Left renal cortex interstitium (tissue), 4 donors: ENCODE data around the gene WHRN. TPM values are rescaled to one million over a fixed set of nuclear protein-coding genes. Genes with fewer than 3 reads are reported as not detected.
A peak's percentile ranks its signal among the peaks of the same experiment; 100 is the strongest.

Experiments
- DNase-seq, 4 donors: peaks; one replicate each; pipeline ENCODE4 v3.0.0-alpha.2; 2013; ENCODE audit warnings: low read depth in 4 of 4, low spot score in 2 of 4, missing footprints in 1 of 4
- polyA plus RNA-seq, 4 donors: library from polyadenylated mRNA; unstranded; fragments of 120-200 nt; gene quantifications; one replicate each; pipeline ENCODE4 v1.2.1, GENCODE V29; 2013; ENCODE audit not compliant: insufficient read length in 4 of 4

Gene WHRN
- 10 to 100 TPM in 2 of 4 donors, 1 to 10 TPM in 2; 5.9 to 18.1 (median 10.3) TPM for polyA plus RNA-seq

DNA sequence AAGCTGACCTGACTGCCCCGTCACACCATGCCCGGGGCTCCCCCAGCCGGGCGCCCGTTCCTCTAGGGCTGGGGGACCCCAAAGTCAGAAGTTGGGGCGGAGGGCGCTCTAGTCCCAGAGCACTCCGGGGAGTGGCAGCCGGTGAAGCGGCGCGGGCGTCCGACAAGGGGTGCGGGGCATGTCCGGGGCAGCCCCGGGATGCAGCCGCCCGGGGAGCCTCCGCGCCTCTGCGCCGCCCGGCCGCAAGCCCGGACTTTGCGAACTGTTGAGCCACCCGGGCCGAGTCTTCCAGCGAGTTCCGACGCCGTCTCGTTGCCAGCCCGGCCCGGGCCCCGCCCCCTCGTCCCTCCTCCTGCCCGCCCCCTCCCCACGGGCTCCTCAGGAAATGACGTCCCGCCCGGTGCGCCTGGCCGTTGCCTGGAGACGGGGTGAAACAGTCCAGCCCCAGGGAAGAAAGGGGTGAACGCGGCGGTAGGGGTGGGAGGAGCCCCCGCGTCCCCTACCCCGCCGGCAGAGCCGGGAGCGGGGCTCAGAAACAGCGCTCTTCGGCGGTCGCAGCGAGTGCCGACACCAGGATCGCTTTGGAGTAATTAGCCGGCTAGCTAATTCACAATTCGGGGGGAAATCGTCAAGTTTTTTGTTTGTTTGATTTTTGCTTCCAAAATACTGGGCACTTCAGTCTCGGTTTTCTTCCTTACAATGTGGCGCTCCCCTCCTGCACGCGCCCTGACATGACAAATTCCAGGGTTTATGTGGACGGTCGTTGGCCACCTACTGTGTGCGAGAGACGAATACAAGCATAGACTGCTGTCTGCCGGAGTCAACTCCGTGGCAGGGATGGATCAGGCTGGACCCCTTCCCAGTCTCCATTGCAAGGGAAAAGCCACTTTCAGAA, at the start of gene WHRN:
TSS of gene WHRN (minus strand) at position 287 of the 895 bp plus-strand sequence. CDS start 672 bp downstream, outside the sequence.
- DNase-seq: peak in 3 of 4 donors; percentile 70 to 84 (median 82)

GRCh38 chr9:114553202-114553601, 47.9 kb upstream of the WHRN start:
- no peak for DNase-seq

DNA sequence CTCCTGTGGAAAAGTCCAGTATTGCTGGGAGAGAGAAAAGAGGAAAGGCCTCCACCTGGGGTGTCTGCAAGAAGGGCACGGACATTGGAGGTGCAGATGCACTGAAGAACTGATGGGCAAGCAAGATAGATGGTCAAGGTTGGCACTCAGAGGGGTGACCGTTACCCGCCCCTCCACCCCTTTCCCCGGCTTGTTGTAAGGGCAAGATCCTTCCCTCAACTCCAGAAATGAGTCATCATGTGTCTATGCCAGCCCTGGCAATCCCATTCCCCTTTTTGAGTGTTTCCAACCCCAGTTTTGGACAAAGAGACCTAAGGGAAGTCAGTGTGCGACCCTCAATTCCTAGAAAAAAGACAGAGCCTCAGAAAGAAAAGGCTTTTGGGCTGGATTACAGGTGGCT, 47.4 kb upstream of the WHRN start:
- no peak for DNase-seq

GRCh38 chr9:114551750-114552685, 46.7 kb upstream of the WHRN start:
- peak in 2 of 4 donors; percentile 13 to 37 for DNase-seq

DNA sequence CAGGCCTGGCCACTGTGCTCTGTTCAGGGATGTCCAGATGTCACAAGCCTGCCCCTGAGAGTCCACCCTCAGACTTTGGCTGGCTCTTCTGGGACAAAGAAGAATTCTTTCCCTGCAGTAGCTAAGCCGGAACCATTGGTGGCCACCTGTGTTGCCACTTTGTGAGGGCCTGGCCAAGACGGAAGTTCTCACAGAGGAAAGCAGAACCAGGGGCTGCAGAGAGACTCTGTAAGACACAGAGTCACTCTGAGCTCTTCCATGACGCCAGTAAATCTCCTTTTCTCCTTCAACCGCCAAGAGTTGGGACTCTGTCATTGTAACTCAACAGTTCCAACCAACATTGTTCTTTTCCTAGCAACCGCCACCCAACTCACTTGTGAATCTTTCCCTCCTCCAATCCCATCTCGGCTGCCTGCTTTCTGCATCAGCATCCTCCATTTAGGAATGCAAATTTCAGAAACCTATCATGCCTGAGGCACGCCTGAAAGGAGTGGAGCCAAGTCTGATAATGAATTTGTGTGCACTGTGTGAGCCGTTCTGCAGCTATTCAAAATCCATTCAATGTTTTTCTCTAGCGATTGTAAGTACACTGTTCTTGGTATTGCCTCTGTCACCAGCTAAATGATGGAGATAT, 44.5 kb upstream of the WHRN start:
- no peak for DNase-seq

GRCh38 chr9:114546851-114547250, 41.6 kb upstream of the WHRN start:
- no peak for DNase-seq

- DNase-seq: no peak
These were observed 39.8 kb upstream of the WHRN start for GRCh38 chr9:114545055-114545454.

GRCh38 chr9:114539701-114540380, 34.6 kb upstream of the WHRN start:
- DNase-seq: no peak

DNA sequence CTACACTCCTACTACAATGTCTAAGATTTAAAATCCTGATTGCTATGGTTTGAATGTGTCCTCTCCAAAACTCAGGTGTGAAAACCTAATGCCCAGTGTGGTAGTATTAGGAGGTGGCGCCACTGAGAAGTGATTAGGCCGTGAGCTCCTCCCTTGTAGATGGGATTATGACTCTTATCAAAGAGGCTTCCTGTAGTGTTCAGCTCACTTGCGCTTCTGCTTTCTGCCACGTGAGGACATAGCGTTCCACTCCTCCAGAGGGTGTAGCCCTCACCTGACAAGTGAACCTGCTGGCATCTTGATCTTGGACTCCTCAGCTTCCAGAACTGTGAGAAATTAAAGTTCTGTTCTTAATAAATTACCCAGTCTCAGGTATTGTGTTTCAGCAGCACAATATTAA, 33.0 kb upstream of the WHRN start:
- DNase-seq: no peak

- DNase-seq: no peak
These were observed 27.4 kb upstream of the WHRN start for GRCh38 chr9:114532561-114533237.

- no peak for DNase-seq
These were observed 24.0 kb upstream of the WHRN start for GRCh38 chr9:114529285-114529684.

- no peak for DNase-seq
These were observed 21.5 kb upstream of the WHRN start for GRCh38 chr9:114526807-114527206.

DNA sequence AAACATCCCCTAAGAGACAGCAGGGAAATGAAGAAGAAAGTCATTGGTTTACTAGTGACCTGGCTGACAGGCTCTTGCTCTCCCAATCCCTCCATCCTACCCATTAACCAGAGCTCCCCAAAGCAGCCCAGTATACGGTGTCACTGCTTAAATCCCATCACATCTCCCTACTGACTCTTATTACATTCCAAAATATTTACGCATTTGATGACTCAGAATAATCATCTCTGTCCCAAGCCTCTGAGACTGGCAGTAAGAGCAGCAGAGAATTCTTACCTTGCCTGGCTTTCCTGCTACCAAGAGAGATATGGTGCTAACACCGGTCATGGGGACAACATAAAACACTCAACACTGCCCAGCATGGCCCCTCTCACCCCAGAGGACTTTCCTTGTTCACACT, 20.2 kb upstream of the WHRN start:
- DNase-seq: no peak

DNA sequence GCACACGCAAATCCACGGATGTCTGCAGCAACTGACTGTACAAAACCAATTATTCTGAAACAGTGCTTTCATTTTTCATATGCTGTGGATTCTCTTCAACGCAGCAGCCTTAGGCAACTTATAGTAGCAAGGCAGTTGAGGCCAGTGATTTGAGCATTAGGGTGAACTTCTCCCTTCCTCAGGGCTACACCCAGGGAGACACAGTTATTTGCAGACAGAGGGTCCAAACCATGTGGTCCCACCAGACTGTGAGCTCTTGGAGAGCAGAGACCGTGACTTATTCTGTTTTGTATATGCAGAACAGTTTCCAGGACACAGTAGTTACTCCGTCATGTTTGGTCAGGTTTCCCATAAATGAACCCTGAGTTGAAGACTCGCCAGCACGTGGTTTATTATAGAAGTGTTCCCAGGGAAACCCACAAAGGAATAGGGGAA, 19.0 kb upstream of the WHRN start:
- no peak for DNase-seq

GRCh38 chr9:114522847-114523246, 17.6 kb upstream of the WHRN start:
- no peak for DNase-seq

GRCh38 chr9:114522286-114522685, 17.0 kb upstream of the WHRN start:
- no peak for DNase-seq

DNA sequence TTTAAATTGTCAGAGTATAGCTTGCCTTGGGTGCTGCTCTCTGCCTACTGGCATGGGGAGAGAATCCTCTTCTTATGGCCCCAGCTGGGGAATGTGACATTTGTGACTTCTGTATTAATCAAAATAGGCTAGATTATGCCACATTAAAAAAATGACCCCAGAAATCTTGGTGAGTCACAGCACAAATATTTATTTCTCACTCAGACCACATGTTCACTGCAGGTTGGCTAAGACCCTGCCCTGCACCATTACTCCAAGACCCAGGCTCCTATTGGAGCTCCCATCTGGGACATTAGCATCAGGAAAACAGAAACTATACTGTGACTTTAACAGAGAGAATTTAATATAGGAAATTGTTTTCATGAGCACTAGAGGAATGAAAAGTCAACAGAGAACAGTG, 16.6 kb upstream of the WHRN start:
- no peak for DNase-seq

DNA sequence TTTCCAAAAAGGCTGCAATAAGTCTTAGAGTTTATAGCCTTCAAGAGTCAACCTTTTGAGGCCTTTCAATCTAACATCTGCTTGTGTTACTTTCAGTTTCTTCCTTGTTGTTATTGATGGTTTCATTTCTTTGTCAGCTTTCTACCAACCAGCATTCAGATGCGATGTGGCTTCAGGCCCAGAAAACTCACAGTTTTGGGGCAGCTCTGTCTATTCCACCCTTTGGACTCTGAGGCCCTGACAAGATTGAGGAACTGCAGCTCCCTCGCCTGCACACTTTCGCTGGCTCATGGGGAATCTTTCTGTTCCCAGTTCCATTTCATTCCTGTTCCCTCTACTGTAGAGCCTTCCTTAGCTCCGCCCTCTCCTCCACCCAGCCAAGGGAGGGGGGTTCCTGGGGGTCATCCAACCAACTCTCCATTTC, 13.3 kb upstream of the WHRN start:
- no peak for DNase-seq

DNA sequence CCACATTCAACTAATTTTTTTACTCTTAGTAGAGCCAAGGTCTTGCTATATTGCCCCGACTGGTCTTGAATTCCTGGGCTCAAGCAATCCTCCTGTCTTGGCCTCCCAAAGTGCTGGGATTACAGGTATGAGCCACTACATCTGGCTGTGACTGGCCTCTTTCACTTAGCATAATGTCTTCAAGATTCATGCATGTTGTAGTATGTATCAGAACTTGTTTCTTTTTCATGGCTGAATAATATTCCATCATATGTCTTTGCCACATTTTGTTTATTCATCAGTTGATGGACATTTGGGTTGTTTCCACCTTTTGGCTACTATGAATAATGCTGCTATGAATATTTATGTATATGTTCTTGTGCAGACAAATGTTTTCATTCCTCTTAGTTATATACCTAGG, 12.8 kb upstream of the WHRN start:
- DNase-seq: no peak

GRCh38 chr9:114516913-114517312, 11.6 kb upstream of the WHRN start:
- DNase-seq: no peak
